Mesenchymal stem cell (in vitro differentiated cells and primary cell): Measurements from ENCODE around the gene DPP3.
"Not testable (repeated sequence)": the region's sequence is repeated elsewhere in the genome, so short reads cannot be mapped to it uniquely, and the experiment has no call there.

ENCODE experiments used
- DNase-seq: peaks from one replicate; pipeline ENCODE4 v3.0.0-alpha.2; 2013
- H2AFZ ChIP-seq: one replicate; pipeline ENCODE4 v1.6.1; 2013; ENCODE audit warnings: low read depth, mild to moderate bottlenecking, control low read depth, inconsistent platforms, low read length, moderate library complexity
- H2AK5ac ChIP-seq: 2 replicates; pipeline ENCODE4 v1.6.1; 2013; ENCODE audit warnings: low read length, moderate library complexity, mild to moderate bottlenecking, inconsistent platforms; ENCODE audit not compliant: severe bottlenecking
- H2BK120ac ChIP-seq: one replicate; pipeline ENCODE4 v1.6.1; 2013; ENCODE audit warnings: low read depth, mild to moderate bottlenecking, inconsistent platforms, low read length, moderate library complexity
- H2BK12ac ChIP-seq, 2 experiments: one replicate each; pipeline ENCODE4 v1.6.1; 2013; ENCODE audit warnings: inconsistent platforms in 2 of 2, low read length in 2 of 2, mild to moderate bottlenecking in 2 of 2, moderate library complexity in 2 of 2, control low read depth in 1 of 2
- H2BK15ac ChIP-seq: one replicate; pipeline ENCODE4 v1.6.1; 2013; ENCODE audit warnings: mild to moderate bottlenecking, low read depth, inconsistent platforms; ENCODE audit not compliant: poor library complexity, severe bottlenecking
- H2BK5ac ChIP-seq: 2 replicates; pipeline ENCODE4 v1.6.1; 2013; ENCODE audit warnings: low read depth, mild to moderate bottlenecking, low read length, control low read depth, inconsistent platforms; ENCODE audit not compliant: poor library complexity, severe bottlenecking
- H3K14ac ChIP-seq, 2 experiments: one replicate each; pipeline ENCODE4 v1.6.1; 2013; ENCODE audit warnings: inconsistent platforms in 2 of 2, low read length in 2 of 2, control low read depth in 1 of 2, mild to moderate bottlenecking in 1 of 2, moderate library complexity in 1 of 2
- H3K18ac ChIP-seq, 2 experiments: one replicate each; pipeline ENCODE4 v1.6.1; 2013; ENCODE audit warnings: inconsistent platforms in 2 of 2, low read length in 2 of 2, control low read depth in 1 of 2, low read depth in 1 of 2, mild to moderate bottlenecking in 1 of 2
- H3K23ac ChIP-seq, 2 experiments: one replicate each; pipeline ENCODE4 v1.6.1; 2013; ENCODE audit warnings: inconsistent platforms in 2 of 2, low read length in 2 of 2, mild to moderate bottlenecking in 2 of 2, moderate library complexity in 2 of 2, control low read depth in 1 of 2
- H3K27ac ChIP-seq: 2 replicates; pipeline ENCODE4 v1.5.1; 2013; ENCODE audit warnings: mild to moderate bottlenecking, moderate library complexity, low read length, control low read depth, inconsistent platforms; ENCODE audit not compliant: poor library complexity, severe bottlenecking
- H3K27me3 ChIP-seq, 2 experiments: 2 replicates each; pipeline versions ENCODE4 v1.6.1 to v1.7.0; 2013; ENCODE audit warnings: low read length in 2 of 2, mild to moderate bottlenecking in 2 of 2, moderate library complexity in 2 of 2, control low read depth in 1 of 2, inconsistent platforms in 1 of 2; ENCODE audit not compliant: control insufficient read depth in 1 of 2, insufficient read depth in 1 of 2
- H3K36me3 ChIP-seq, 2 experiments: 2 replicates each; pipeline versions ENCODE4 v1.6.1 to v1.7.0; 2013; ENCODE audit warnings: low read length in 2 of 2, control low read depth in 1 of 2, inconsistent platforms in 1 of 2, low read depth in 1 of 2, mild to moderate bottlenecking in 1 of 2; ENCODE audit not compliant: insufficient read depth in 2 of 2, control insufficient read depth in 1 of 2
- H3K4ac ChIP-seq, 2 experiments: one replicate each; pipeline ENCODE4 v1.6.1; 2013; ENCODE audit warnings: inconsistent platforms in 2 of 2, low read length in 2 of 2, mild to moderate bottlenecking in 2 of 2, moderate library complexity in 2 of 2, control low read depth in 1 of 2, low read depth in 1 of 2
- H3K4me1 ChIP-seq: 2 replicates; pipeline ENCODE4 v1.6.1; 2013; ENCODE audit warnings: low read depth, low read length, control low read depth; ENCODE audit not compliant: control insufficient read depth, insufficient read depth
- H3K4me2 ChIP-seq: 2 replicates; pipeline ENCODE4 v1.6.1; 2013; ENCODE audit warnings: low read length, mild to moderate bottlenecking, inconsistent platforms; ENCODE audit not compliant: poor library complexity, severe bottlenecking
- H3K4me3 ChIP-seq, 2 experiments: 2 replicates each; pipeline versions ENCODE4 v1.5.1 to v1.7.0; 2013; ENCODE audit warnings: low read length in 2 of 2, mild to moderate bottlenecking in 2 of 2, control low read depth in 1 of 2, low read depth in 1 of 2; ENCODE audit not compliant: insufficient read depth in 1 of 2
- H3K79me1 ChIP-seq: replicated peaks from 2 replicates; pipeline ENCODE4 v1.6.1; 2013; ENCODE audit warnings: mild to moderate bottlenecking, control low read depth, low read length, inconsistent platforms; ENCODE audit not compliant: poor library complexity, severe bottlenecking
- H3K9ac ChIP-seq: 2 replicates; pipeline ENCODE4 v1.7.0; 2013; ENCODE audit warnings: mild to moderate bottlenecking, low read length, moderate library complexity
- H3K9me3 ChIP-seq: 2 replicates; pipeline ENCODE4 v1.7.0; 2013; ENCODE audit warnings: mild to moderate bottlenecking, low read length; ENCODE audit not compliant: control insufficient read depth
- H4K8ac ChIP-seq: one replicate; pipeline ENCODE4 v1.6.1; 2013; ENCODE audit warnings: inconsistent platforms, mild to moderate bottlenecking, low read length, moderate library complexity
- H4K91ac ChIP-seq: one replicate; pipeline ENCODE4 v1.6.1; 2013; ENCODE audit warnings: mild to moderate bottlenecking, low read length, inconsistent platforms
- WGBS: methylation state at CpG from one replicate; pipeline ENCODE4 v1.1.7; 2013; ENCODE audit warnings: mixed read lengths; 5-methylcytosine and 5-hydroxymethylcytosine counted together

The DPP3 gene

GRCh38 chr11:66540598-66540997, 60.4 kb downstream of the DPP3 start:
- not testable (repeated sequence) for H2BK120ac ChIP-seq, H2BK5ac ChIP-seq, H3K23ac ChIP-seq, H3K18ac ChIP-seq, H2BK12ac ChIP-seq, H2BK15ac ChIP-seq, H3K4me2 ChIP-seq, H3K14ac ChIP-seq, H3K9me3 ChIP-seq, H3K9ac ChIP-seq, H3K27me3 ChIP-seq, H3K4me3 ChIP-seq, H2AFZ ChIP-seq, H3K27ac ChIP-seq, H4K91ac ChIP-seq, DNase-seq, H2AK5ac ChIP-seq, H4K8ac ChIP-seq, H3K4ac ChIP-seq
- Histone ChIP-seq H3K79me1 (peaks cover 17% of the 10 kb centered on the region), H3K36me3 (peaks cover 39 to 51% of the 10 kb centered on the region in 2 experiments), H3K4me1 (peaks cover 13% of the 10 kb centered on the region)
- 91% methylated on average over 8 of the region's 8 CpGs for WGBS

- no peak overlapping the region for H4K8ac ChIP-seq
- no peak overlapping the region for H2BK5ac ChIP-seq
These were observed 61.7 kb downstream of the DPP3 start for GRCh38 chr11:66541892-66542291.

GRCh38 chr11:66542362-66542761, 62.1 kb downstream of the DPP3 start:
- H4K8ac ChIP-seq = no peak overlapping the region
- no peak overlapping the region for H3K4ac ChIP-seq
- no peaks in the 10 kb centered on the region for H3K9me3 ChIP-seq
- H3K4me2 ChIP-seq = no peak overlapping the region
- peaks cover 24% of the 10 kb centered on the region for H3K4me1 ChIP-seq
- no peak for DNase-seq
- H2AFZ ChIP-seq = no peak overlapping the region
- no peak overlapping the region for H2BK15ac ChIP-seq
- H3K36me3 ChIP-seq = peaks cover 27 to 42% of the 10 kb centered on the region in 2 experiments
- no peak overlapping the region for H2BK120ac ChIP-seq
- H3K27me3 ChIP-seq = peaks cover 0 to 9% of the 10 kb centered on the region in 2 experiments
- peak overlapping the region; percentile 59 for H3K9ac ChIP-seq
- no peak overlapping the region for H3K18ac ChIP-seq
- no peak overlapping the region for H2AK5ac ChIP-seq
- H3K14ac ChIP-seq = no peak overlapping the region
- H3K4me3 ChIP-seq = no peak overlapping the region
- no peak overlapping the region for H2BK5ac ChIP-seq
- WGBS = 92% methylated on average over 10 of the region's 10 CpGs
- H3K79me1 ChIP-seq = peaks cover 17% of the 10 kb centered on the region
- no peak overlapping the region for H3K23ac ChIP-seq
- no peak overlapping the region for H3K27ac ChIP-seq
- no peak overlapping the region for H4K91ac ChIP-seq
- no peak overlapping the region for H2BK12ac ChIP-seq

More at GRCh38 chr11:66541892-66542291, 61.7 kb downstream of the DPP3 start:
- Histone ChIP-seq H3K18ac (no peak overlapping the region), H3K23ac (no peak overlapping the region), H3K27ac (no peak overlapping the region), H3K79me1 (peaks cover 17% of the 10 kb centered on the region), H4K91ac (no peak overlapping the region), H3K9me3 (no peaks in the 10 kb centered on the region), H2BK15ac (no peak overlapping the region), H3K4ac (no peak overlapping the region), H2BK120ac (no peak overlapping the region), H3K36me3 (peaks cover 28 to 47% of the 10 kb centered on the region in 2 experiments), H3K4me1 (peaks cover 20% of the 10 kb centered on the region), H3K9ac (peak overlapping the region; percentile 59), H3K4me3 (no peak overlapping the region), H3K4me2 (no peak overlapping the region), H3K27me3 (peaks cover 0 to 4% of the 10 kb centered on the region in 2 experiments), H2AK5ac (no peak overlapping the region), H2BK12ac (no peak overlapping the region), H2AFZ (no peak overlapping the region), H3K14ac (no peak overlapping the region)
- WGBS = 98% methylated on average over 4 of the region's 4 CpGs
- DNase-seq = no peak

- Histone ChIP-seq H4K8ac (peak overlapping the region; percentile 86), H3K4me1 (peaks cover 24% of the 10 kb centered on the region), H3K9ac (peak overlapping the region; percentile 37), H3K4ac (no peak overlapping the region), H3K36me3 (peaks cover 27 to 40% of the 10 kb centered on the region in 2 experiments), H2AK5ac (no peak overlapping the region), H2BK12ac (no peak overlapping the region), H2BK5ac (no peak overlapping the region), H3K18ac (no peak overlapping the region), H2AFZ (peak overlapping the region; percentile 1), H4K91ac (peak overlapping the region; percentile 59), H3K4me2 (peak overlapping the region; percentile 25), H3K27me3 (peaks cover 0 to 15% of the 10 kb centered on the region in 2 experiments), H3K4me3 (no peak overlapping the region), H3K14ac (no peak overlapping the region), H2BK15ac (no peak overlapping the region), H3K23ac (no peak overlapping the region), H3K27ac (no peak overlapping the region), H3K79me1 (peaks cover 17% of the 10 kb centered on the region), H3K9me3 (no peaks in the 10 kb centered on the region), H2BK120ac (no peak overlapping the region)
- 39% methylated on average over 26 of the region's 26 CpGs for WGBS
- peak; percentile 69 for DNase-seq
These were observed 63.3 kb downstream of the DPP3 start for GRCh38 chr11:66543263-66544107.
